K562 (cell line): ENCODE data around the gene LTA. TPM values are rescaled to one million over a fixed set of nuclear protein-coding genes. Genes with fewer than 3 reads are reported as not detected.

Experiments
- ATAC-seq: fragments of 200-7000 bp; cut with Tn5 transposase; 3 replicates; pipeline ENCODE4 v1.9.1; 2020; ENCODE audit warnings: moderate library complexity
- BruUV-seq: library from RNA; stranded (reverse); fragments of 400-500 nt; replicated peaks from 2 replicates; lab custom pipeline; 2021; lab: Mats Ljungman, UMichigan
- CTCF ChIA-PET: fragments of 300-600 bp; formaldehyde crosslinking; extraction: SDS; loops from one replicate; lab custom pipeline; 2021; ENCODE audit warnings: low intra/inter-chr PET ratio; lab: Yijun Ruan, JAX
- POLR2A ChIA-PET: fragments of 300-600, 350-650 bp; sonication (Branson Sonifier 250); formaldehyde crosslinking; extraction: SDS; loops from one replicate; lab custom pipeline; 2021; ENCODE audit warnings: antibody characterized with exemption, inconsistent platforms; lab: Yijun Ruan, JAX
- DNase-seq, 4 experiments: peaks; one replicate each; pipeline versions ENCODE4 v3.0.0 to v3.0.0-alpha.2; 2011 to 2018; ENCODE audit warnings: low spot score in 3 of 4, mixed read lengths in 3 of 4; ENCODE audit errors: extremely low read depth in 1 of 4
- FAIRE-seq: peaks from 2 replicates; lab custom pipeline; 2011; peaks lifted over from hg19 to GRCh38; lab: Jason Lieb, UNC
- H2AFZ ChIP-seq: 2 replicates; pipeline ENCODE4 v1.6.0; 2011; ENCODE audit warnings: low read depth, low read length, control low read depth, inconsistent platforms
- H3K27ac ChIP-seq: fragments of 200-600 bp; 3 replicates; pipeline ENCODE4 v1.8.0; 2011; ENCODE audit warnings: low read depth, mild to moderate bottlenecking, control low read depth, inconsistent platforms, low read length, moderate library complexity, mixed read lengths; ENCODE audit errors: extremely low read depth
- H3K27me3 ChIP-seq, 2 experiments: fragments of 300-600 bp in 1 of 2; 2 replicates in 1 of 2; 3 replicates in 1 of 2; pipeline versions ENCODE4 v1.6.0 to v1.8.0; 2011; ENCODE audit warnings: inconsistent platforms in 2 of 2, low read length in 2 of 2, mild to moderate bottlenecking in 1 of 2, mixed read lengths in 1 of 2, moderate library complexity in 1 of 2; ENCODE audit not compliant: control insufficient read depth in 2 of 2, insufficient read depth in 2 of 2
- H3K36me3 ChIP-seq: fragments of 300-600 bp; 3 replicates; pipeline ENCODE4 v1.8.0; 2011; ENCODE audit warnings: mild to moderate bottlenecking, low read length, inconsistent platforms; ENCODE audit not compliant: control insufficient read depth, insufficient read depth
- H3K4me1 ChIP-seq, 2 experiments: fragments of 200-600 bp in 1 of 2; replicated peaks in 1 of 2; 2 replicates in 1 of 2; 3 replicates in 1 of 2; pipeline versions ENCODE4 v1.5.1 to v1.8.0; 2011; ENCODE audit warnings: inconsistent platforms in 2 of 2, low read length in 2 of 2, mild to moderate bottlenecking in 1 of 2, mixed read lengths in 1 of 2, moderate library complexity in 1 of 2; ENCODE audit not compliant: control insufficient read depth in 2 of 2, insufficient read depth in 2 of 2
- H3K4me2 ChIP-seq: 2 replicates; pipeline ENCODE4 v1.6.1; 2011; ENCODE audit warnings: low read length, control low read depth, inconsistent platforms, mixed read lengths; ENCODE audit not compliant: insufficient read depth
- H3K4me3 ChIP-seq: fragments of 200-600 bp; sonication (generic), shearing (Covaris generic); 2 replicates; pipeline ENCODE4 v1.5.1; 2016; ENCODE audit warnings: control low read depth, inconsistent platforms
- H3K79me2 ChIP-seq: fragments of 200-600 bp; 3 replicates; pipeline ENCODE4 v1.8.0; 2011; ENCODE audit warnings: low read length, inconsistent platforms; ENCODE audit not compliant: control insufficient read depth, insufficient read depth
- H3K9ac ChIP-seq, 2 experiments: 2 replicates each; pipeline versions ENCODE4 v1.6.0 to v1.6.1; 2011; ENCODE audit warnings: low read depth in 2 of 2, low read length in 2 of 2, control low read depth in 1 of 2, inconsistent platforms in 1 of 2, mild to moderate bottlenecking in 1 of 2, mixed read lengths in 1 of 2; ENCODE audit not compliant: insufficient read depth in 1 of 2
- H3K9me1 ChIP-seq: one replicate; pipeline ENCODE4 v1.6.0; 2011; ENCODE audit warnings: inconsistent platforms, mild to moderate bottlenecking, low read length, moderate library complexity; ENCODE audit not compliant: control insufficient read depth, insufficient read depth
- H3K9me3 ChIP-seq: replicated peaks from 2 replicates; pipeline ENCODE4 v1.5.1; 2011; ENCODE audit warnings: low read depth, low read length, inconsistent platforms; ENCODE audit not compliant: control insufficient read depth, insufficient read depth
- H4K20me1 ChIP-seq: replicated peaks from 2 replicates; pipeline ENCODE4 v1.6.1; 2011; ENCODE audit warnings: low read length, inconsistent platforms, mixed read lengths; ENCODE audit not compliant: control insufficient read depth, insufficient read depth
- ATF1 ChIP-seq, 2 experiments: fragments of 450-650 bp in 1 of 2; IDR thresholded peaks; 2 replicates each; pipeline ENCODE4 v1.6.1; 2016; ENCODE audit warnings: missing compliant biosample characterization in 1 of 2, missing genetic modification characterization in 1 of 2
- BRD4 ChIP-seq: fragments of 200-600 bp; sonication (generic); IDR thresholded peaks from 2 replicates; pipeline ENCODE4 v1.6.1; 2017; ENCODE audit warnings: inconsistent platforms
- HOXB6 ChIP-seq: fragments of 250-450 bp; sonication (Bioruptor Pico); IDR thresholded peaks from 2 replicates; pipeline ENCODE4 v1.5.1; 2022; ENCODE audit warnings: mild to moderate bottlenecking, borderline replicate concordance
- NR4A1 ChIP-seq, 2 experiments: fragments of 250-450 bp in 1 of 2; fragments of 450-650 bp in 1 of 2; sonication (Bioruptor Pico) in 1 of 2; IDR thresholded peaks; 2 replicates each; pipeline versions ENCODE4 v1.4.0 to v1.6.1; 2016 to 2020; ENCODE audit warnings: mild to moderate bottlenecking in 2 of 2, missing compliant biosample characterization in 1 of 2, missing genetic modification characterization in 1 of 2, moderate library complexity in 1 of 2
- SMAD2 ChIP-seq: fragments of 150-350 bp; IDR thresholded peaks from 2 replicates; pipeline ENCODE4 v1.6.1; 2014; ENCODE audit warnings: low read depth, mild to moderate bottlenecking, low read length
- SNRNP70 ChIP-seq: fragments of 200-400 bp; formaldehyde crosslinking; optimal IDR thresholded peaks from 2 replicates; pipeline ENCODE3; 2017; ENCODE audit warnings: low read depth, low read length
- SOX6 ChIP-seq: fragments of 450-650 bp; IDR thresholded peaks from 2 replicates; pipeline ENCODE4 v1.6.1; 2014; ENCODE audit warnings: mild to moderate bottlenecking
- TRIM28 ChIP-seq: fragments of 450-650 bp; IDR thresholded peaks from 2 replicates; pipeline ENCODE4 v1.6.1; 2017
- ZNF174 ChIP-seq: fragments of 250-450 bp; sonication (Bioruptor Pico); IDR thresholded peaks from 2 replicates; pipeline ENCODE4 v1.4.0; 2020; ENCODE audit warnings: mild to moderate bottlenecking
- ZNF589 ChIP-seq: fragments of 200-800 bp; sonication (Bioruptor generic); IDR thresholded peaks from 2 replicates; pipeline ENCODE4 v1.6.1; 2016; ENCODE audit warnings: low read depth, missing genetic modification characterization, missing compliant biosample characterization
- ZNF778 ChIP-seq: fragments of 450-650 bp; formaldehyde crosslinking; IDR thresholded peaks from 2 replicates; pipeline ENCODE4 v1.4.0; 2020; ENCODE audit warnings: mild to moderate bottlenecking, moderate library complexity
- WGBS: fragments of 100-300 bp; shearing (Covaris generic); methylation state at CpG from one replicate; pipeline ENCODE4 v1.1.6; 2016; ENCODE audit warnings: low coverage, mixed read lengths; ENCODE audit not compliant: insufficient coverage; ENCODE audit errors: missing lambda C conversion rate; 5-methylcytosine and 5-hydroxymethylcytosine counted together
- in situ Hi-C: fragments of 300-500 bp; cut with MboI; formaldehyde crosslinking; loops from 4 replicates; pipeline ENCODE4 v1.15.0; 2018; ENCODE audit warnings: inconsistent platforms, mixed read lengths
- intact Hi-C: fragments of 100-400 bp; cut with micrococcal nuclease; formaldehyde crosslinking; loops from 2 replicates; pipeline ENCODE4 v1.14.2; 2022
- polyA plus RNA-seq, 8 experiments: library from polyadenylated mRNA; depleted of rRNA in 4 of 8; stranded (reverse) in 5 of 8; unstranded in 3 of 8; fragments of >200 nt; fragmentation: Nextera tagmentation in 2 of 8; fragmentation: Illumina TruSeq in 1 of 8; extraction: Ambion mirVana in 2 of 8; extraction: Trizol in 1 of 8; gene quantifications; 2 replicates each; pipeline versions ENCODE4 v1.2.1 to v1.2.3, GENCODE V29; 2011 to 2014; ENCODE audit warnings: inconsistent platforms in 1 of 8, missing spikeins in 1 of 8
- total RNA-seq, 7 experiments: library from RNA; depleted of rRNA in 6 of 7; stranded (reverse); fragments of >200 nt in 6 of 7; fragmentation: Illumina TruSeq in 2 of 7; extraction: Trizol in 2 of 7; gene quantifications; 2 replicates each; pipeline versions ENCODE4 v1.2.1 to v1.2.3, GENCODE V29; 2011 to 2021; ENCODE audit warnings: low replicate concordance in 1 of 7
- TF ChIP-seq, protein P1 (sequence below): fragments of 450-650 bp; IDR thresholded peaks from 2 replicates; pipeline ENCODE4 v1.6.1; 2018; ENCODE audit warnings: mild to moderate bottlenecking, low read depth; ENCODE audit not compliant: partially characterized antibody
- TF ChIP-seq, protein P2 (sequence below), 2 experiments: fragments of 150-350 bp in 1 of 2; IDR thresholded peaks; 2 replicates each; pipeline ENCODE4 v1.6.1; 2012 to 2016; ENCODE audit warnings: low read depth in 2 of 2, low read length in 2 of 2, mild to moderate bottlenecking in 1 of 2, moderate library complexity in 1 of 2
- TF ChIP-seq, protein P3 (sequence below): fragments of 200-800 bp; sonication (Bioruptor generic); IDR thresholded peaks from 2 replicates; pipeline ENCODE4 v1.6.1; 2017; ENCODE audit warnings: missing genetic modification characterization, missing compliant biosample characterization

Gene LTA
- total and polyA plus RNA-seq, 9 of the 15 experiments (the other 6 are each of a cell fraction or from before 2014, with no cell fraction given) = 0.80 TPM; not detected in 8

- peaks cover 6% of the 10 kb centered on the region for H3K9me1 ChIP-seq
- peak overlapping the region; percentile 4 to 77; a peak in 2 of 4 replicates for H3K9ac ChIP-seq
- H3K27me3 ChIP-seq = no peaks in the 10 kb centered on the region
- intact Hi-C loops (no loop called here), in situ Hi-C loops (no loop called here)
- H3K4me3 ChIP-seq = no peak overlapping the region
- FAIRE-seq = peak; percentile 88
- POLR2A ChIA-PET = interaction anchor here (0.7 to 5.8 kb wide), 8 partner anchors 11 to 238 kb away, joined by 3 to 38 read pairs (median 4); partner anchors contain the start of genes ATP6V1G2, DDX39B, NFKBIL1 and PRRC2A
- peaks cover 46% of the 10 kb centered on the region for H3K36me3 ChIP-seq
- H3K4me2 ChIP-seq = peak overlapping the region; percentile 17; the same call in 1 of the 2 replicates
- H3K4me1 ChIP-seq = peaks cover 47 to 64% of the 10 kb centered on the region in 2 experiments
- no peaks in the 10 kb centered on the region for H3K79me2 ChIP-seq
- WGBS = 8% methylated on average over 7 of the region's 7 CpGs
- H2AFZ ChIP-seq = no peak overlapping the region
- no TSS peak for BruUV-seq
- peak; percentile 66 to 92 (median 76) for DNase-seq
- H3K9me3 ChIP-seq = no peaks in the 10 kb centered on the region
- peak; percentile 79 for ATAC-seq
- CTCF ChIA-PET = no interaction called here
- H3K27ac ChIP-seq = peak overlapping the region; percentile 41
- no peaks in the 10 kb centered on the region for H4K20me1 ChIP-seq
- TF ChIP-seq ATF1 (CRISPR knock-in tag; IDR thresholded peaks at IDR 0.05) (no peak), ATF1 (tag; IDR thresholded peaks at IDR 0.05) (no peak), ZNF174 (CRISPR knock-in tag) (no peak), TRIM28 (no peak), ZNF778 (CRISPR knock-in tag) (no peak), BRD4 (no peak), ZNF589 (CRISPR knock-in tag) (peak; percentile 52; the same call in 1 of the 2 replicates), SOX6 (peak; percentile 71), SNRNP70 (no peak), SMAD2 (no peak), NR4A1 (CRISPR knock-in tag; IDR thresholded peaks at IDR 0.05) (0 out of 2 replicates have a peak, but pooled peaks have one; percentile 30), NR4A1 (tag; IDR thresholded peaks at IDR 0.05) (no peak), HOXB6 (CRISPR knock-in tag) (no peak)
- TF ChIP-seq, protein P1, sequence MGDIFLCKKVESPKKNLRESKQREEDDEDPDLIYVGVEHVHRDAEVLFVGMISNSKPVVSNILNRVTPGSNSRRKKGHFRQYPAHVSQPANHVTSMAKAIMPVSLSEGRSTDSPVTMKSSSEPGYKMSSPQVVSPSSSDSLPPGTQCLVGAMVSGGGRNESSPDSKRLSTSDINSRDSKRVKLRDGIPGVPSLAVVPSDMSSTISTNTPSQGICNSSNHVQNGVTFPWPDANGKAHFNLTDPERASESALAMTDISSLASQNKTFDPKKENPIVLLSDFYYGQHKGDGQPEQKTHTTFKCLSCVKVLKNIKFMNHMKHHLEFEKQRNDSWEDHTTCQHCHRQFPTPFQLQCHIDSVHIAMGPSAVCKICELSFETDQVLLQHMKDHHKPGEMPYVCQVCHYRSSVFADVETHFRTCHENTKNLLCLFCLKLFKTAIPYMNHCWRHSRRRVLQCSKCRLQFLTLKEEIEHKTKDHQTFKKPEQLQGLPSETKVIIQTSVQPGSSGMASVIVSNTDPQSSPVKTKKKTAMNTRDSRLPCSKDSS = no peak
- TF ChIP-seq, protein P2, sequence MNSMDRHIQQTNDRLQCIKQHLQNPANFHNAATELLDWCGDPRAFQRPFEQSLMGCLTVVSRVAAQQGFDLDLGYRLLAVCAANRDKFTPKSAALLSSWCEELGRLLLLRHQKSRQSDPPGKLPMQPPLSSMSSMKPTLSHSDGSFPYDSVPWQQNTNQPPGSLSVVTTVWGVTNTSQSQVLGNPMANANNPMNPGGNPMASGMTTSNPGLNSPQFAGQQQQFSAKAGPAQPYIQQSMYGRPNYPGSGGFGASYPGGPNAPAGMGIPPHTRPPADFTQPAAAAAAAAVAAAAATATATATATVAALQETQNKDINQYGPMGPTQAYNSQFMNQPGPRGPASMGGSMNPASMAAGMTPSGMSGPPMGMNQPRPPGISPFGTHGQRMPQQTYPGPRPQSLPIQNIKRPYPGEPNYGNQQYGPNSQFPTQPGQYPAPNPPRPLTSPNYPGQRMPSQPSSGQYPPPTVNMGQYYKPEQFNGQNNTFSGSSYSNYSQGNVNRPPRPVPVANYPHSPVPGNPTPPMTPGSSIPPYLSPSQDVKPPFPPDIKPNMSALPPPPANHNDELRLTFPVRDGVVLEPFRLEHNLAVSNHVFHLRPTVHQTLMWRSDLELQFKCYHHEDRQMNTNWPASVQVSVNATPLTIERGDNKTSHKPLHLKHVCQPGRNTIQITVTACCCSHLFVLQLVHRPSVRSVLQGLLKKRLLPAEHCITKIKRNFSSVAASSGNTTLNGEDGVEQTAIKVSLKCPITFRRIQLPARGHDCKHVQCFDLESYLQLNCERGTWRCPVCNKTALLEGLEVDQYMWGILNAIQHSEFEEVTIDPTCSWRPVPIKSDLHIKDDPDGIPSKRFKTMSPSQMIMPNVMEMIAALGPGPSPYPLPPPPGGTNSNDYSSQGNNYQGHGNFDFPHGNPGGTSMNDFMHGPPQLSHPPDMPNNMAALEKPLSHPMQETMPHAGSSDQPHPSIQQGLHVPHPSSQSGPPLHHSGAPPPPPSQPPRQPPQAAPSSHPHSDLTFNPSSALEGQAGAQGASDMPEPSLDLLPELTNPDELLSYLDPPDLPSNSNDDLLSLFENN (IDR thresholded peaks at IDR 0.05; ENCODE audit: low read depth in 2 of 2, low read length in 2 of 2) = 0 out of 4 replicates have a peak, but pooled peaks of 1 of the 2 experiments have one; percentile 47
- TF ChIP-seq, protein P3, sequence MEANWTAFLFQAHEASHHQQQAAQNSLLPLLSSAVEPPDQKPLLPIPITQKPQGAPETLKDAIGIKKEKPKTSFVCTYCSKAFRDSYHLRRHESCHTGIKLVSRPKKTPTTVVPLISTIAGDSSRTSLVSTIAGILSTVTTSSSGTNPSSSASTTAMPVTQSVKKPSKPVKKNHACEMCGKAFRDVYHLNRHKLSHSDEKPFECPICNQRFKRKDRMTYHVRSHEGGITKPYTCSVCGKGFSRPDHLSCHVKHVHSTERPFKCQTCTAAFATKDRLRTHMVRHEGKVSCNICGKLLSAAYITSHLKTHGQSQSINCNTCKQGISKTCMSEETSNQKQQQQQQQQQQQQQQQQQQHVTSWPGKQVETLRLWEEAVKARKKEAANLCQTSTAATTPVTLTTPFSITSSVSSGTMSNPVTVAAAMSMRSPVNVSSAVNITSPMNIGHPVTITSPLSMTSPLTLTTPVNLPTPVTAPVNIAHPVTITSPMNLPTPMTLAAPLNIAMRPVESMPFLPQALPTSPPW (CRISPR knock-in tag) = peak; percentile 79
These were observed 12.0 kb upstream of the LTA start for GRCh38 chr6:31559958-31560696.
